Motor neuron (in vitro differentiated cells): ENCODE data around the gene NUP98. TPM values are rescaled to one million over a fixed set of nuclear protein-coding genes. Genes with fewer than 3 reads are reported as not detected.
"Not testable (repeated sequence)": the region's sequence is repeated elsewhere in the genome, so short reads cannot be mapped to it uniquely, and the experiment has no call there.

Experiments
- ATAC-seq, 8 experiments: fragments of 200-7000 bp; cut with Tn5 transposase; replicated peaks in 6 of 8; 2 replicates each; pipeline ENCODE4 v1.8.0; 2021; ENCODE audit warnings: mild to moderate bottlenecking in 8 of 8, moderate library complexity in 8 of 8
- H3K27ac ChIP-seq, 2 donors: fragments of 250-450 bp; sonication (Bioruptor Pico); 2 replicates each; pipeline ENCODE4 v1.9.0; 2021; ENCODE audit warnings: antibody characterized with exemption in 2 of 2, mild to moderate bottlenecking in 2 of 2, moderate library complexity in 1 of 2
- H3K4me1 ChIP-seq, 2 donors: fragments of 250-450 bp; sonication (Bioruptor Pico); replicated peaks in 1 of 2; 2 replicates each; pipeline ENCODE4 v1.6.1; 2021; ENCODE audit warnings: antibody characterized with exemption in 2 of 2, mild to moderate bottlenecking in 2 of 2, moderate library complexity in 1 of 2
- H3K4me3 ChIP-seq, 5 donors: fragments of 250-450 bp; sonication (Bioruptor Pico); 2 replicates each; pipeline ENCODE4 v1.9.0; 2021; ENCODE audit warnings: antibody characterized with exemption in 5 of 5, mild to moderate bottlenecking in 5 of 5, moderate library complexity in 4 of 5
- WGBS, 10 experiments: fragments of 450-650 bp; shearing (Covaris generic); methylation state at CpG; one replicate each; pipeline ENCODE4 v1.0.0; 2022; 5-methylcytosine and 5-hydroxymethylcytosine counted together
- in situ Hi-C, 9 experiments: fragments of 400-800 bp; cut with MboI; loops; one replicate each; pipeline ENCODE4 v1.15.0; 2021; ENCODE audit warnings: low sequenced_read_pairs in 9 of 9, low pct_unique_long_range_greater_than_20kb in 2 of 9; ENCODE audit not compliant: unreplicated experiment in 9 of 9
- total RNA-seq, 8 experiments: library from RNA; unstranded; fragments of 300-600 nt; gene quantifications; 2 replicates each; pipeline versions ENCODE4 v1.2.3 to v1.2.4, GENCODE V29; 2022

NUP98 gene
- total RNA-seq, 8 experiments from 2014 or later, result 27.0 to 115 (median 50.0) TPM

GRCh38 chr11:3824714-3825472, 27.5 kb upstream of the NUP98 start:
- WGBS, 10 experiments, result 71 to 82% methylated on average over 3 to 12 of the region's 18 CpGs; no CpG with 5 or more reads in 8 of the 10 experiments
- peak in 6 of 8 experiments; percentile 16 to 93 (median 34) for ATAC-seq
- Histone ChIP-seq H3K27ac (no peak overlapping the region), H3K4me3 (no peak overlapping the region), H3K4me1 (peaks cover 0 to 9% of the 10 kb centered on the region in 2 donors)
- in situ Hi-C loops, result loop anchor here in 1 of 9 experiments (25.0 kb wide), 1 partner anchor 262 kb away; the partner anchor contains the start of gene RRM1

GRCh38 chr11:3823762-3824506, 26.6 kb upstream of the NUP98 start:
- no peak overlapping the region for H3K4me3 ChIP-seq
- in situ Hi-C loops, result no loop called here
- no peak overlapping the region for H3K27ac ChIP-seq
- H3K4me1 ChIP-seq, result peaks cover 0 to 9% of the 10 kb centered on the region in 2 donors
- WGBS, 10 experiments, result 78 to 100% (median 93%) methylated on average over 1 to 21 of the region's 30 CpGs; no CpG with 5 or more reads in 4 of the 10 experiments
- no peak for ATAC-seq

DNA sequence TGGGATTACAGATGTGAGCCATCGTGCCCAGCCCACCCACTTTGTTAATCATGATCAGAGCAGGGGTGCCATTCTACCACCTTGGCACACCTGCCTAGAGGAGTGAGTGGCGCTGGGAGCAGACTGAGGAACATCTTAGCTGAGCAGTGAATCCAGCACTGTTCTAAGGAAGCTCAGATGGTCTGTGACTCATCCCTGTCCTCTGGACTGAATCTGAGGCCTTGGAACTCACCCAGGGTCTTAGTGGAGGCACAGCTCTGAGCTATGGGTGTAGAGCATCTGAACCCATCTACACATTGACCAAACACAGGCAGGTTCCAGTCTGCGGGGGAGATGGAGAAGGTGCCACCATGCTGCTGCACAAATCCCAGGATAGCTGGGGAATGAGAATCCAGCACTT, 25.9 kb upstream of the NUP98 start:
- no peak overlapping the region for H3K4me3 ChIP-seq
- no peak overlapping the region for H3K27ac ChIP-seq
- in situ Hi-C loops, result no loop called here
- WGBS, 10 experiments, result 80 to 95% (median 90%) methylated on average over 1 to 2 of the region's 3 CpGs; no CpG with 5 or more reads in 7 of the 10 experiments
- ATAC-seq, result peak in 2 of 8 experiments; percentile 88 to 90
- H3K4me1 ChIP-seq, result peaks cover 0 to 9% of the 10 kb centered on the region in 2 donors

GRCh38 chr11:3822312-3822711, 25.0 kb upstream of the NUP98 start:
- WGBS, 10 experiments, result 80 to 100% (median 96%) methylated on average over 2 of the region's 7 CpGs; no CpG with 5 or more reads in 6 of the 10 experiments
- in situ Hi-C loops, result no loop called here
- H3K27ac ChIP-seq, result no peak overlapping the region
- no peak for ATAC-seq
- H3K4me1 ChIP-seq, result peaks cover 0 to 9% of the 10 kb centered on the region in 2 donors
- no peak overlapping the region for H3K4me3 ChIP-seq

GRCh38 chr11:3820971-3821370, 23.6 kb upstream of the NUP98 start:
- Histone ChIP-seq H3K27ac (no peak overlapping the region), H3K4me1 (no peaks in the 10 kb centered on the region), H3K4me3 (no peak overlapping the region)
- 94 to 100% (median 100%) methylated on average over 1 to 2 of the region's 2 CpGs; no CpG with 5 or more reads in 4 of the 10 experiments for WGBS, 10 experiments
- in situ Hi-C loops, result no loop called here
- ATAC-seq, result no peak

- no peak overlapping the region for H3K4me3 ChIP-seq
- in situ Hi-C loops, result no loop called here
- no peak for ATAC-seq
Observed at GRCh38 chr11:3817181-3817800, 19.9 kb upstream of the NUP98 start.

GRCh38 chr11:3816673-3817072, 19.3 kb upstream of the NUP98 start:
- WGBS, 10 experiments, result 86 to 100% (median 100%) methylated on average over 1 to 2 of the region's 2 CpGs; no CpG with 5 or more reads in 6 of the 10 experiments
- Histone ChIP-seq H3K27ac (no peak overlapping the region), H3K4me1 (no peaks in the 10 kb centered on the region), H3K4me3 (no peak overlapping the region)
- in situ Hi-C loops, result no loop called here
- ATAC-seq, result no peak

More at GRCh38 chr11:3817181-3817800, 19.9 kb upstream of the NUP98 start:
- WGBS, 10 experiments, result 20 to 100% (median 92%) methylated on average over 1 to 10 of the region's 10 CpGs; no CpG with 5 or more reads in 2 of the 10 experiments
- Histone ChIP-seq H3K4me1 (no peaks in the 10 kb centered on the region), H3K27ac (no peak overlapping the region)

DNA sequence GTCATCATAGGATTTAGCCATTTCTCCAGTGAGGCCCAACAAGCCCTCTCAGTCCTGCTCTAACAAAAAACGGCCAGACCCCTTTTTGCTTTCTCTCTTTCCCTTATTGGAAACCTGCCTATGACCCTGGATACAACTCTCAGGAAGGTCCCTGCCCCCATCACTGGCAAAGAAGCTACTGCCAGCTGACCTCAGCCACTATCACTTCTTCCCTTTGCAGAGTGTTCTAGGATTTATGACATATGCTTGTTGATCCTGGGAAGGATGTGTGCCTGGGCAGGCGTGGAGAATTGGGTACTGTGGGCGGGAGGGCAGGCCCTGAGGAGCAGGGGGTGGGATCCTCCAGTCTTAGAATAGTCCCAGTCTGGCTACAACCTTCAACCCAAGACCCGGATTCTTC, 18.5 kb upstream of the NUP98 start:
- no peaks in the 10 kb centered on the region for H3K4me1 ChIP-seq
- ATAC-seq, result no peak
- 67 to 75% (median 73%) methylated on average over 1 to 3 of the region's 4 CpGs; no CpG with 5 or more reads in 7 of the 10 experiments for WGBS, 10 experiments
- no peak overlapping the region for H3K27ac ChIP-seq
- no peak overlapping the region for H3K4me3 ChIP-seq
- in situ Hi-C loops, result no loop called here

DNA sequence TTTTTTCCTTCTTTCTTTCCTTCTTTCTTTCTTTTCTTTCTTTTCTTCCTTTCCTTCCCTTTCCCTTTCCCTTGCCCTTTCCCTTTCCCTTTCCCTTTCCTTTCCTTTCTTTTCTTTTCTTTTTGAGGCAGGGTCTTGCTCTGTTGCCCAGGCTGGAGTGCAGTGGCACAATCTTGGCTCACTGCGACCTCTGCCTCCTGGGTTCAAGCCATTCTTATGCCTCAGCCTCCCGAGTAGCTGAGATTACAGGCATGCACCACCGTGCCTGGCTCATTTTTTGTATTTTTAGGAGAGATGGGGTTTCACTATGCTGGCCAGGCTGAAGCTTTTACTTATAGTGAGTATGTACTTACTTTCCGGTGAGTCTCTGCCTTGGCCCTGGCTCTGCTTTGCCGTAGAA, 17.5 kb upstream of the NUP98 start:
- H3K4me3 ChIP-seq, H3K27ac ChIP-seq, H3K4me1 ChIP-seq, ATAC-seq, in situ Hi-C loops: not testable (repeated sequence)
- WGBS, 10 experiments, result 83 to 100% (median 90%) methylated on average over 2 to 5 of the region's 5 CpGs; no CpG with 5 or more reads in 2 of the 10 experiments

GRCh38 chr11:3810951-3811350, 13.6 kb upstream of the NUP98 start:
- Histone ChIP-seq H3K4me3 (no peak overlapping the region), H3K4me1 (peaks cover 0 to 2% of the 10 kb centered on the region in 2 donors), H3K27ac (no peak overlapping the region)
- 100% methylated on average over 1 to 4 of the region's 4 CpGs; no CpG with 5 or more reads in 7 of the 10 experiments for WGBS, 10 experiments
- ATAC-seq, result no peak
- in situ Hi-C loops, result no loop called here

GRCh38 chr11:3810446-3810845, 13.1 kb upstream of the NUP98 start:
- in situ Hi-C loops, result no loop called here
- no peak overlapping the region for H3K27ac ChIP-seq
- 80 to 100% methylated on average over 1 of the region's 3 CpGs; no CpG with 5 or more reads in 8 of the 10 experiments for WGBS, 10 experiments
- H3K4me1 ChIP-seq, result peaks cover 0 to 2% of the 10 kb centered on the region in 2 donors
- ATAC-seq, result no peak
- H3K4me3 ChIP-seq, result no peak overlapping the region

GRCh38 chr11:3809624-3809928, 12.2 kb upstream of the NUP98 start:
- Histone ChIP-seq H3K27ac (no peak overlapping the region), H3K4me3 (no peak overlapping the region), H3K4me1 (peaks cover 0 to 2% of the 10 kb centered on the region in 2 donors)
- 100% methylated on average over 1 of the region's 1 CpG; no CpG with 5 or more reads in 7 of the 10 experiments for WGBS, 10 experiments
- in situ Hi-C loops, result no loop called here
- no peak for ATAC-seq
